Sciatic nerve (tissue), 2 donors: ENCODE data around the gene CA6. TPM values are rescaled to one million over a fixed set of nuclear protein-coding genes. Genes with fewer than 3 reads are reported as not detected.
"Not testable (repeated sequence)": the region's sequence is repeated elsewhere in the genome, so short reads cannot be mapped to it uniquely, and the experiment has no call there.

Source experiments
- ATAC-seq: fragments of 200-7000 bp; cut with Tn5 transposase; one replicate; pipeline ENCODE4 v1.9.1; 2020; ENCODE audit warnings: mild to moderate bottlenecking, moderate library complexity
- DNase-seq: peaks from one replicate; pipeline ENCODE4 v3.0.0-alpha.2; 2020; ENCODE audit warnings: low spot score
- intact Hi-C: fragments of 100-400 bp; cut with DNase I; formaldehyde crosslinking; loops from one replicate; pipeline ENCODE4 v1.14.2; 2022
- total RNA-seq: library from RNA; stranded (reverse); fragmentation: NEBNext Ultra II Directional; extraction: Animal tissue kit (Norgen Biotek cat#: 25700); gene quantifications from one replicate; pipeline ENCODE4 v1.2.1, GENCODE V29; 2021
- donor health status: DM: no; HTN: no; CAD: no.
- donor health status: DM: no; HTN: no; CAD: no.

The CA6 gene
- not detected for total RNA-seq

DNA sequence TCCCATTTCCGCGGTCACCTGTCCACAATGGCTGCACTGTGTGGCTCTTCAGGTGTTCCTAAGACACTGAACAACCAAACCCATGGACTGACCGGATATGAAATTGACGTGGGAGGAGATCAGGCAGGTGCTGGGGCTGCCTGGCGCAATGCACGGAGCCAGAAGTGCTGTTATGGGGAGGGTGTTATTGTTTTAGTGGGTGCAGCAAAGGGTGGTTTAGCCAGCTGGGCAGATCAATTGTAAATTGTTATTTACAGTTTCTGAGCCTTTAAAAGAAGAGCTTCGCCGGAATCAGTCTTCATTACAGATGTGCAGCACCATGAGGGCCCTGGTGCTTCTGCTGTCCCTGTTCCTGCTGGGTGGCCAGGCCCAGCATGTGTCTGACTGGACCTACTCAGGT, at the start of gene CA6:
TSS of gene CA6 (plus strand) at position 301 of the 400 bp plus-strand sequence. CDS start at position 320, 19 bp downstream.
- ATAC-seq (no peak), DNase-seq (no peak)
- intact Hi-C loops = no loop called here

- DNase-seq, ATAC-seq, intact Hi-C loops: not testable (repeated sequence)
These were observed 48.9 kb upstream of the CA6 start for GRCh38 chr1:8896775-8897174.

DNA sequence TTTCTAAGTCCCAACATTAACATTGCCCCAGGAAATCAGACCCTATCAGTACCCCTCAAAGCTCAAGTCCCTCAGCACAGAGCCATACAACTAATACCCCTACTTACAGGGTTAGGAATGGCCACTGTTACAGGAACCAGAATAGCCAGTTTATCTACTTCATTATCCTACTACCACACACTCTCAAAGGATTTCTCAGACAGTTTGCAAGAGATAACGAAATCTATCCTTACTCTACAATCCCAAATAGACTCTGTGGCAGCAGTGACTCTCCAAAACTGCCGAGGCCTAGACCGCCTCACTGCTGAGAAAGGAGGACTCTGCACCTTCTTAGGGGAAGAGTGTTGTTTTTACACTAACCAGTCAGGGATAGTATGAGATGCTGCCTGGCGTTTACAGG, 48.2 kb upstream of the CA6 start:
- intact Hi-C loops, DNase-seq, ATAC-seq: not testable (repeated sequence)

GRCh38 chr1:8898418-8898817, 47.2 kb upstream of the CA6 start:
- ATAC-seq, intact Hi-C loops, DNase-seq: not testable (repeated sequence)

GRCh38 chr1:8899046-8899445, 46.6 kb upstream of the CA6 start:
- ATAC-seq (no peak), DNase-seq (no peak)
- intact Hi-C loops = no loop called here

DNA sequence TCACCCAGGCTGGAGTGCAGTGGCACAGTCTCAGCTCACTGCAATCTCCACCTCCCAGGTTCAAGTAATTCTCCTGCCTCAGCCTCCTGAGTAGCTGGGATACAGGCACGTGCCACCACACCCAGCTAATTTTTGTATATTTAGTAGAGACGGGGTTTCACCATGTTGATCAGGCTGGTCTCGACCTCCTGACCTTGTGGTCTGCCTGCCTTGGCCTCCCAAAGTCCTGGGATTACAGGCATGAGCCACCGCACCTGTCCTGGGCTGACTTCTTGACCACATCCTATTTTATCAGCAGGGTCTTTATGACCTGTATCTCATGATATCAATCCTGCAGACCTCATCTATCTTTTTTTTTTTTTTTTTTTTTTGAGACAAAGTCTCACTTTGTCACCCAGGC, 45.0 kb upstream of the CA6 start:
- DNase-seq, ATAC-seq, intact Hi-C loops: not testable (repeated sequence)

GRCh38 chr1:8902765-8903164, 42.9 kb upstream of the CA6 start:
- intact Hi-C loops = no loop called here
- ATAC-seq (peak; percentile 45), DNase-seq (no peak)

GRCh38 chr1:8903410-8903809, 42.3 kb upstream of the CA6 start:
- DNase-seq (no peak), ATAC-seq (peak; percentile 37)
- intact Hi-C loops = no loop called here

GRCh38 chr1:8903908-8904650, 41.6 kb upstream of the CA6 start:
- intact Hi-C loops = no loop called here
- peak; percentile 74 for ATAC-seq
- DNase-seq = no peak

GRCh38 chr1:8905582-8906191, 40.0 kb upstream of the CA6 start:
- intact Hi-C loops = no loop called here
- ATAC-seq = peak; percentile 69
- no peak for DNase-seq

- DNase-seq (no peak), ATAC-seq (no peak)
- intact Hi-C loops = no loop called here
These were observed 37.1 kb upstream of the CA6 start for GRCh38 chr1:8908388-8909151.

DNA sequence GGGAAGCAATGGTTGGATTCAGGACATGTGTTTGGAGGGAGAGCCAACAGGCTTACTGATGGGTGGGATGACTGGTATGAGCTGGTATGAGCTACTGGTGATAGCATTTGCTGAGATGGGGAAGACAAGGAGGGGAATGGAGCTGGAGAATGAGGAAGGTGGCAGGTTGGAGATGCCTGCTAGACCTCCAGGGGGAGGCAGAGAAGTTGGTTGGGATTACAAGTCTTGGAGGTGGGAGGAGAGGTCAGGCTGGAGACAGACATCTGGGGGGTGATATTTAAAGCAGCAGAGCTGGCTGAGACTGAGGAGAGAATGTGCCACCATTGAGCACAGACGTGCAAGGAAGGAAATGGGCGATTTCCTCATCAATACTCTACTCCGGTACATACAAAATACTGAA, 35.3 kb upstream of the CA6 start:
- intact Hi-C loops = no loop called here
- no peak for DNase-seq
- ATAC-seq = no peak

DNA sequence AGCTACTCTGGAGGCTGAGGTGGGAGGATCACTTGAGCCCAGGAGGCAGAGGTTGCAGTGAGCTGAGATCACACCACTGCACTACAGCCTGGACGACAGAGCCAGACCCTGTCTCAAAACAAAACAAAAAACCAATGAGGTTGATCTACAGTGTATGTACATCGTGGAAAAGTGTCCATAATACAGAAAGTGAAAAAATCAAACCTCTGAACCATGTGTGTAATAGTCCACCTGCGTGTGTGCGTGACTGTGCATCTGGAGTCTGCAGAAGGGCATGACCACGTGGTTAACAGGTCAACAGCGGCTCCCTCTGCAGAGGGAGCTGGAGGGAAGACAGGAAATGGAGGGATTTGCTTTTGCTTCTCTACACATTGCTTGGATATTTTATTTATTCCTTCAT, 34.8 kb upstream of the CA6 start:
- ATAC-seq (peak; percentile 62), DNase-seq (no peak)
- intact Hi-C loops = no loop called here

- intact Hi-C loops = no loop called here
- no peak for DNase-seq
- ATAC-seq = peak; percentile 63
These were observed 34.0 kb upstream of the CA6 start for GRCh38 chr1:8911416-8912309.

DNA sequence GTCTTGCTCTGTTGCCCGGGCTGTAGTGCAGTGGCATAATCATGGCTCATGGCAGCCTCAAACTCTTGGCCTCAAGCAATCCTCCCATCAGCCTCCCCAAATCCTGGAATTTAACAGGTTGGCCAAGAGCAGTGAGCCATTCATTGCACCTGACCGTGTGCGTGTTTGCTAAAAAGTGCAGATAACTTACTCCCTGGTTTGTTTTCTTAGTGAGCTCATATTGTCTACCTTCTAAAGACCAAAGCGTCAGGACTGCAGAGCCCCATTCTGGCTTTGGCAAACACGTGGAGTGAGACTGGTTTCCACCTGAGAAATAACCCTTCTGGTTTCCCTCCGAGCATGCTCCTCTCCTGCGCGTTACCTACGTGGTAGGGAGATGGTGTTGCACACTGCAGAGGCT, 32.2 kb upstream of the CA6 start:
- ATAC-seq (no peak), DNase-seq (no peak)
- intact Hi-C loops = no loop called here

DNA sequence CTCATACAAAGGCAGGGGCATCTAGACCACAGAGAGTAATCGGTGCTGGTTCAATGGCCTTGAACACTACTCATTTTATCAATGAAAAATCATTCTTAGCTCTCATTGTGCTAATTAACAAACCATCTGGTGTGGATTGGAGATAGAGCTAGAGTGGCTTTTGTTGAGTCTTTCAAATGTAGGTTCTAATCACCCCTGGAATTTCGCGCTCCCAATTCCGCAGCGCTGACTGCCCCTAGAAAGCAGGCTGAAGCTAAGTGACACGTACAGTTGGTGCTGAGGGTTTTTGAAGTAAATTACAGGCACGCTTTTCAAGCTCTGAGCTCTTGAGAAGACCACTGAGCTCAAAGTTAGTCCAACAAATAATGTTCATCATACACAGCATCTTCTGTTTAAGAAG, 31.2 kb upstream of the CA6 start:
- intact Hi-C loops = no loop called here
- ATAC-seq = no peak
- DNase-seq = no peak

GRCh38 chr1:8915446-8915845, 30.2 kb upstream of the CA6 start:
- intact Hi-C loops = loop anchor here (5.0 kb wide), 1 partner anchor 72 kb away; no protein-coding TSS in a partner anchor
- DNase-seq (no peak), ATAC-seq (no peak)

DNA sequence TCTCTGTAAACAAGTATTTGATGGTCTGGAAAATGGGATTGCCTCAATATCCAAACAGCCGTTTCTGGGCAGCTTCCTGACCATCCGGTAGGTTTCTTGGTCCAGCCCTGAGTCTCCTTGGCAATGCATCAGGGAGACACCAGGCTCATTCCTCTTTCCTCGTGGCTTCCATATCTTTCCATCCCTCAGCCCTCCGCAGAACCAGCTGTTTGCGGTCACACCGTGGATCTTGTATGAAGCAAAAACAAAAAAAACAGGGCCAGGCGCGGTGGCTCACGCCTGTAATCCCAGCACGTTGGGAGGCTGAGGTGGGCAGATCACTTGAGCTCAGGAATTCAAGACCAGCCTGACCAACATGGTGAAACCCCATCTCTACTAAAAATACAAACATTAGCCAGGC, 28.1 kb upstream of the CA6 start:
- DNase-seq, ATAC-seq: not testable (repeated sequence)
- intact Hi-C loops = loop anchor here (5.0 kb wide), 1 partner anchor 70 kb away; no protein-coding TSS in a partner anchor

- ATAC-seq = no peak
- no peak for DNase-seq
- intact Hi-C loops = no loop called here
These were observed 22.7 kb upstream of the CA6 start for GRCh38 chr1:8922962-8923361.
